Activated naive CD8-positive, alpha-beta T cell treated with anti-CD3 and anti-CD28 coated beads for 36 hours (primary cell): ENCODE data around the gene TNRC6B. TPM values are rescaled to one million over a fixed set of nuclear protein-coding genes. Genes with fewer than 3 reads are reported as not detected.

Experiments used
- DNase-seq: peaks from one replicate; pipeline ENCODE4 v3.0.0; 2021
- H3K27ac Mint-ChIP-seq: one replicate; pipeline ENCODE4 v1.8.0; 2022; ENCODE audit warnings: mild to moderate bottlenecking, moderate library complexity, mixed read lengths
- H3K27me3 Mint-ChIP-seq: one replicate; pipeline ENCODE4 v1.8.0; 2022; ENCODE audit warnings: mild to moderate bottlenecking, mixed read lengths
- H3K36me3 Mint-ChIP-seq: one replicate; pipeline ENCODE4 v1.8.0; 2021; ENCODE audit warnings: mild to moderate bottlenecking, mixed read lengths
- H3K4me1 Mint-ChIP-seq: one replicate; pipeline ENCODE4 v1.8.0; 2021; ENCODE audit warnings: mixed read lengths
- H3K4me3 Mint-ChIP-seq: one replicate; pipeline ENCODE4 v1.8.0; 2022; ENCODE audit warnings: mild to moderate bottlenecking, moderate library complexity, mixed read lengths
- H3K9me3 Mint-ChIP-seq: one replicate; pipeline ENCODE4 v1.8.0; 2022; ENCODE audit warnings: mixed read lengths
- total RNA-seq, 2 experiments: library from RNA; stranded (reverse); gene quantifications; one replicate each; pipeline ENCODE4 v1.2.3, GENCODE V29; 2021

TNRC6B gene
- total RNA-seq, 2 experiments from 2014 or later = 35.9 to 37.5 TPM

DNA sequence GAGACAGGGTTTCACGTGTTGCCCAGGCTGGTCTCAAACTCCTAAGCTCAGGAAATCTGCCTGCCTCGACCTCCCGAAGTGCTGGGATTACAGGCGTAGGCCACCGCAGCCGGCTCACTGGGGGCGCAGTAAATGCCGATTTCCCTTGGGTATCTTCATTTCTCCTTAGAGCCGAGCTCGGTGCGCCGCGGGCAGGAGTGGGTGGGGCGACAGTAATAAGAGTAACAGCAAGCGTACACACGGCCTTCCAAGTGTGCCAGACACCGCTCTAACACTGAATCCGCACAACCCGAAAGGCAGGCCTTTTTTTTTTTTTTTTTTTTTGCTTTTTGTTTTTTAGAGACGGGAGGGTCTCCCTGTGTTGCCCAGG is 168.1 kb downstream of the TNRC6B start:
- H3K27ac Mint-ChIP-seq = peak overlapping the region; percentile 99
- peak overlapping the region; percentile 98 for H3K4me3 Mint-ChIP-seq
- peak; percentile 58 for DNase-seq
- H3K4me1 Mint-ChIP-seq = peaks cover 41% of the 10 kb centered on the region
- no peaks in the 10 kb centered on the region for H3K27me3 Mint-ChIP-seq
- H3K9me3 Mint-ChIP-seq = no peaks in the 10 kb centered on the region
- H3K36me3 Mint-ChIP-seq = peaks cover 33% of the 10 kb centered on the region

DNA sequence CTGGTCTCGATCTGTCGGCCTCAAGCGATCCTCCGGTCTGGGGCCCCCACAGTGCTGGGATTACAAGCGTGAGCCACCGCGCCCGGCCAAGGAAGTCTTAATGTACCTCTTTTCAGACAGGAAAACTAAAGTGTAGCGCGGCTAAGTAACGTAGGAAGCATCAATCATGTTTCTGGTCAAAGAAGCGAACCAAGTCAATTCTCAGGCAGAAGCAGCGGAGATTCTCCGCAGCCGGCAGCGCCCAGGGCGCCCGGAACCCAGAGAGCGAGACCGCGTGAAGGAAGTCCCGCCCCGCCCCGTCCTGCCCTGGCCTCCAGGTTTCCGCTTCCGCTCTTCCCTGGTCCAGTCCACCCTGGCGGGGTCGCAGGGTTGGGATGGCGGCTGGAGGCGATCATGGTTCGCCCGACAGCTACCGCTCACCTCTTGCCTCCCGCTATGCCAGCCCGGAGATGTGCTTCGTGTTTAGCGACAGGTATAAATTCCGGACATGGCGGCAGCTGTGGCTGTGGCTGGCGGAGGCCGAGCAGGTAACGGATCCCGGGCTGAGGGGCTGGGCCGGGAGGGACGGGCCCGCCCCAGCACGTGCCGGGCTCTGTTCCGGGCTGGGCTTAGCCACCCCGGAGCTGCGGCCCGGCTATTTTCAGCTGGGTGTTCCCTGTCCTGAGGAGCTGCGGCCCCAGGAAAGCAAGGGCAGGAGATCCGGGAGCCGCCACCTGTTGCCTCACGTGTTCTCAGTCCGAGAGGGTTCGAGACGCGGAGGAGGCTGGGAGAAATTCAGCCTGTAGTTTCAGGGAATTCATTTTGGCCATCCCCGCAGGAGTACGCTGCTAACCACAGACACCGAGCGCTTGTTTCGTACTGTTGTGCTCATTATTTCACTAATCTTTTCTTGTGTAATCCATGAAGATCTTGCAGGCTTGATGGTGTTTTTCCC is 168.7 kb downstream of the TNRC6B start, which contains the start of gene ADSL:
Gene ADSL, plus strand, starts transcription at position 316 of the 934 bp plus-strand sequence. Its CDS starts 59 bp downstream, at position 375.
- peak within 1 kb of the TSS; percentile 99 for H3K27ac Mint-ChIP-seq
- H3K4me1 Mint-ChIP-seq = peaks cover 41% of the 10 kb centered on the region

DNA sequence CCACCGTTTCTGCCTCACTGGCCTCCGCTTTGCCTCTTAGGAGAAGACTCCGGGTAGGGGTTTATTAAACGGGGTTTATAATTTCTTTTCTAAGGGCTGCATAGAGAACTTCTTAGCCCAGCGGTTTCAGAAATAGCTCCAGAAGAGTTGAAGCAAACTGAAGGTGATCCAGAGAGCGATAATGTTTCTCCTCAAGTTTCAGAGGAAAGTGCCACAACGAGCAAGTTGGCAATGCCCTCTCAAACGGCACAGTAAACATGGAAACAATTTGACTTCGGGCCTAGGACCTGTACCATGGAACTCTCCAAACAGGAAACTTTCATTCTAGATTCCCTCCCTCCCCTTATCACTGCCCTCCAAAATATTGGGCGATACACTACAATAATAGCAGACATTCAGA is 169.6 kb downstream of the TNRC6B start:
- Mint-ChIP-seq H3K9me3 (no peaks in the 10 kb centered on the region), H3K27ac (peak overlapping the region; percentile 99)

More for the DNA sequence above, 168.7 kb downstream of the TNRC6B start, which contains the start of gene ADSL:
- H3K36me3 Mint-ChIP-seq = peaks cover 33% of the 10 kb centered on the region
- peak; percentile 90 for DNase-seq
- no peaks in the 10 kb centered on the region for H3K9me3 Mint-ChIP-seq
- peak within 1 kb of the TSS; percentile 98 for H3K4me3 Mint-ChIP-seq
- H3K27me3 Mint-ChIP-seq = no peaks in the 10 kb centered on the region

DNA sequence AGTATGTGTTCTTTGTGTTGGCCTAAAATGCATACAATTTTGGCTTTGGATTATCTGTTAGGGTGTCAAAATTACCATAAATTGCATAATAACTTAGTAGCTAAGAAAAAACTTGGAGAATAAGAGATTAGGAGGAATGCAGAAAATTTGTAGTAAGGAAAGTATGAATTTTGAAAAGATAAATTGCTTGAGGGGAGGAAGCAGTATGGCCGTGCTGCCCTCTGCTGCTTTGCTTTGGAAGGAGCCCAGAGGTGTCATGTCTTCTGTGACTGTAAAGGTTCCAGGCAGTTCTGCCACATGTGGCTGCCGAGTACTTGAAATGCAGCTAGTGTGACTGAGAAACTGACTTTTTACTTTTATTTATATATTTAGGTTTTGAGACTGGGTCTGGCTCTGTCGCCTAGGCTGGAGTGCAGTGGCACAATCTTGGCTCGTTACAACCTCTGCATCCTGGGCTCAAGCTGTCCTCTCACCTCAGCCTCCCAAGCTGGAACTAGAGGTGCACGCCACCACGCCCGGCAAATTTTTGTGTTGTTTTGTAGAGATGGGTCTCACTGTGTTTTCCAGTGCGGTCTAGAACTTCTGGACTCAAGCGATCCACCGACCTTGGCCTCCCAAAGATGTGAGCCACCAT is 170.4 kb downstream of the TNRC6B start:
- Mint-ChIP-seq H3K36me3 (peaks cover 38% of the 10 kb centered on the region), H3K4me3 (peak overlapping the region; percentile 98), H3K4me1 (peaks cover 29% of the 10 kb centered on the region), H3K27me3 (no peaks in the 10 kb centered on the region), H3K27ac (peak overlapping the region; percentile 99), H3K9me3 (no peaks in the 10 kb centered on the region)
- peak; percentile 57 for DNase-seq

More for the DNA sequence above, 169.6 kb downstream of the TNRC6B start:
- H3K27me3 Mint-ChIP-seq = no peaks in the 10 kb centered on the region
- H3K4me1 Mint-ChIP-seq = peaks cover 37% of the 10 kb centered on the region
- H3K4me3 Mint-ChIP-seq = peak overlapping the region; percentile 98
- H3K36me3 Mint-ChIP-seq = peaks cover 34% of the 10 kb centered on the region
- DNase-seq = no peak

DNA sequence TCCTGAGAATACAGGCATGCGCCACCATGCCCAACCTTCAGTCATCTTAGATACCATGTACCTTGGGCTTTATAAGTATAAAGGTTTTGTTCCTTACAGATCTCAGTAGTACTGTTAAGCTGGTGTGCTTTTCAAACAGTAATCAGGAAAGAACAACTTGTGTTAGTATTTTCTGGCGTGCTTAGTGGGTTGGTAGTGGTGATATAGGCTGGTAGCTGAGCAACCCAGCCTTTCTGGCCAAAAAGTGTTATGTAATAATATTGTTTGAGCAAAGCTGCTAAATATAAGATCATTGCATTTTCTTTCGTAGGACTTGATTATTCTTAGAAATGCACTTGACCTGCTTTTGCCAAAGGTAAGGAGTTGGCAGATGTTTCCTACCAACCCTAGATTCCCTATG is 175.0 kb downstream of the TNRC6B start:
- DNase-seq = no peak
- peaks cover 43% of the 10 kb centered on the region for H3K36me3 Mint-ChIP-seq
- no peaks in the 10 kb centered on the region for H3K27me3 Mint-ChIP-seq
- H3K4me1 Mint-ChIP-seq = peaks cover 16% of the 10 kb centered on the region
- no peaks in the 10 kb centered on the region for H3K9me3 Mint-ChIP-seq
- no peak overlapping the region for H3K4me3 Mint-ChIP-seq
- no peak overlapping the region for H3K27ac Mint-ChIP-seq

DNA sequence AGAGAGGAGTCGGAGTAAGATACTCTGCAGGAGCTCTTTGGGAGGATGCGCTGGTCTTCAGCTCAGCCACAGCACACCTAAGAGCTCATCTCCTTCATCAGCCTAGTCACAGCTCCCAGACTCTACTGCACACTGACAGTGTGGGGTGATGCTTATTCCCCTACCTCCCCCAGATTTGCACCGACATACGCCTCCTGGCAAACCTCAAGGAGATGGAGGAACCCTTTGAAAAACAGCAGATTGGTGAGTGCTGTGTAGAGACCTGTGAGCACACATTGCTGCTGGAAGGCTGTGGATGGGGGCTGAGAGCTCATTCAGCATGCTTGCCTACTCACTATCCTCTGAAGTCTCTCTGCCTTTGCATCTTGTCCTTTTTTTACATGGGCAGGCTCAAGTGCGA is 183.4 kb downstream of the TNRC6B start:
- Mint-ChIP-seq H3K27ac (no peak overlapping the region), H3K27me3 (no peaks in the 10 kb centered on the region), H3K4me1 (peaks cover 4% of the 10 kb centered on the region), H3K36me3 (peaks cover 62% of the 10 kb centered on the region), H3K9me3 (no peaks in the 10 kb centered on the region), H3K4me3 (no peak overlapping the region)
- no peak for DNase-seq

DNA sequence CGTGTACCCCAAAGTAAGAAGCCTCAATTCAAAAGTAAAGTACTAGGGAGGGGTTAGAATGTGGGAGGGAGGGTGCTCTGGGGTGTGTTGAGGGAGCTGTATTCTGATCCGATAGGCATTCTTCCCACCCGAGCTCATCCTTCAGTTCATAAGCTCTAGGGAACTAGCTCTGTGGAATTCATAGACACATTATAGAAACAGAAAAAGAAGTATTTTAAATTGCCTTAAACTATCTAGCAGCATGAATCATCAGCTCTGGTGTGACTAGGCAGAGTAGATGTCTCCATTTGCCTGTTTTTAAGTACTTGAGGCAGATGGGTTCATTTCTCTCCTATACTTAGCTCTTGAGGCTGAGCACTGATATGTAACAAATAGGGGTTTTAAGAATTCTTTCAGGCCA is 185.3 kb downstream of the TNRC6B start:
- Mint-ChIP-seq H3K4me3 (no peak overlapping the region), H3K27ac (no peak overlapping the region), H3K9me3 (no peaks in the 10 kb centered on the region), H3K36me3 (peaks cover 56% of the 10 kb centered on the region), H3K4me1 (peaks cover 4% of the 10 kb centered on the region), H3K27me3 (no peaks in the 10 kb centered on the region)
- no peak for DNase-seq

DNA sequence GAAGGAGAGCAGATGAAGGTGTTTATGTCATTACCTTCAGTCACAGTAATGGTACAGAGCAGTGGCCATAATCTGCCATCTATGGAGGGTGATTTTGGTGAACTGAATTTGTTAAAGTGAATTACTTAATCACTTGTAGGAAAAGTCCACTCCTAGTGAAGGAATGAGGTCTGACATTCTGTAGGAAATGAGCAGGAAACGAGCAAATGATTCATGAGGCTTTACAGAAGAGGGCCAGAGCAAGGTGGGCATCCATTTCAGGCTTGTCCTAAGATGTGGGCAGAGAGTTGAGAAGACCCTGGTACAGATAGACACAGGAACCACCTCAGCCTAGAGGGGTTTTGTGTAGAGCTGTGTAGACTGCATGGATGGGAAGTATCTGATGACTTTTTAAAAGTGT is 186.7 kb downstream of the TNRC6B start:
- H3K27ac Mint-ChIP-seq = peak overlapping the region; percentile 2
- no peaks in the 10 kb centered on the region for H3K4me1 Mint-ChIP-seq
- H3K4me3 Mint-ChIP-seq = no peak overlapping the region
- no peak for DNase-seq
- no peaks in the 10 kb centered on the region for H3K9me3 Mint-ChIP-seq
- no peaks in the 10 kb centered on the region for H3K27me3 Mint-ChIP-seq
- peaks cover 52% of the 10 kb centered on the region for H3K36me3 Mint-ChIP-seq

DNA sequence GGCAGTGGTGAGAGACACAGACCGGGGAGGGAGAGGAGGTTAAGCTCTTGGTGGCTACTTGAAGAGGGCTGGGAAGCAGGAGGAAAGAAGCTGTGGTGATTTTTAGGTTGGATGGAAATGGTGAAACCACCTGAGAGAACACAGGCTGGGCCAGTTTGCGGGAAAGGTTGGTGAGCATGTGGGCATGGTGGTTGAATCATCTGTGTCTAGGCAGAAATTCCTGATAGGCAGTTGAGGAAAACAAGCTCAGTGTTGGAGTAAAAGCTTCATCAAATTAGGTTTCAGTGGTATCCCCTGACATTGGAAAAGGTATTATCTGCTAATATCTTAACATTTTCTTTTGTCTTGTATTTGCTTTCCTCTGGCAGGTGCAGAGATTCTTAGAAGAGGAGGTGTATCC is 188.3 kb downstream of the TNRC6B start:
- peaks cover 5% of the 10 kb centered on the region for H3K4me1 Mint-ChIP-seq
- peaks cover 44% of the 10 kb centered on the region for H3K36me3 Mint-ChIP-seq
- no peaks in the 10 kb centered on the region for H3K9me3 Mint-ChIP-seq
- no peak for DNase-seq
- H3K4me3 Mint-ChIP-seq = no peak overlapping the region
- no peaks in the 10 kb centered on the region for H3K27me3 Mint-ChIP-seq
- peak overlapping the region; percentile 18 for H3K27ac Mint-ChIP-seq

DNA sequence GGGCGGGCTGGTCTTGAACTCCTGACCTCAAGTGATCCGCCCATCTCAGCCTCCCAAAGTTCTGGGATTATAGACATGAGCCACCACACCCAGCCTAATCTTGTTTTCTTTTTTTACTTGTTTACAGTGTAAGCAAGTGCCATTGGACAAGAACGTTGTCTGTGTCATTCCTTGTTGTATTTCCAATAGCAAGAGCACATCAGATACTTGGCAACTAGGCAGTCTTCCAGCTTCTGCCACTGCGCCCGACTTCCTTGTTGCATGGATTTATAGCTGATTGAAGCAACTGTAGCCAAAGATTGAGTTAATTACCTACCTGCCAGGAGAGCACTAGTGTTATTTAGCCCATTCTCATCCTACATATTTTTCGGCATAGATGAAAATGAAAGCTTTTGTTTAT is 189.6 kb downstream of the TNRC6B start:
- Mint-ChIP-seq H3K9me3 (no peaks in the 10 kb centered on the region), H3K36me3 (peaks cover 38% of the 10 kb centered on the region), H3K4me3 (no peak overlapping the region), H3K27ac (no peak overlapping the region), H3K4me1 (peaks cover 12% of the 10 kb centered on the region), H3K27me3 (no peaks in the 10 kb centered on the region)
- no peak for DNase-seq

DNA sequence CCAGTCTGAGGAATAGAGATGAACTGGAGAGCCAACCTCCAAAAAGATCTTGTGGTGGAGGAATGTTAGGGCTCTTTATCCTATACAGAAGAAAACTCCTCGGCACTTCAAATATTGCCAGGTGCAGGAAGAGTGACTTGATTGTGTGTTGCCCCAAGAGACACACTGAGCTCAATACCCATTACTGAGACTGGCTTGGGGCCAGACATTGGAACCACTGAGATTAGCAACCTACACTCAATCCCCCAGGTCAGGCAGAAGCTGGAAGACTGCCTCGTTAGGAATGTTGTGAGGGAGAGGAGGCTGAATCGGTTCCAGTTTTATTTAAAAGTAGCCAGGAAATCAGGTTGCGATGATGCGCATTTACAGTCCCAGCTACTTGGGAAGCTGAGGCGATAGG is 190.3 kb downstream of the TNRC6B start:
- Mint-ChIP-seq H3K4me3 (no peak overlapping the region), H3K36me3 (peaks cover 32% of the 10 kb centered on the region), H3K27me3 (no peaks in the 10 kb centered on the region), H3K9me3 (no peaks in the 10 kb centered on the region), H3K27ac (no peak overlapping the region), H3K4me1 (peaks cover 18% of the 10 kb centered on the region)
- DNase-seq = no peak

DNA sequence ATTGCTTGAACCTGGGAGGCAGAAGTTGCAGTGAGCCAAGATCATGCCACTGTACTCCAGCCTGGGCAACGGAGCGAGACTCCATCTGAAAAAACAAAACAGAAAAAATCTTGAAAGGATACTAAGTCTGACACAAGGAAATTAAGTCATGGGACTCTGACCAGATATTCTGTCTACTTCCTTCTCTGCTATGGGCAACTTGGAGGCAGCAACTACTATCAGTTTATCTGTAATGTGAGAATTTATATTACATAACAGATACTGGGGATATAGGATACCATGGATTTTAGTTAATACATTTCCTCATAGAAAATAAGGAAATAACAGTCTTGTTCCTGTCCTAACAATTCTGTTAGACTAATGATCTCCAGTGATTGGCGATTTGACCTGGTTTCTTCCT is 191.1 kb downstream of the TNRC6B start:
- DNase-seq = no peak
- H3K36me3 Mint-ChIP-seq = peaks cover 26% of the 10 kb centered on the region
- H3K9me3 Mint-ChIP-seq = no peaks in the 10 kb centered on the region
- no peak overlapping the region for H3K4me3 Mint-ChIP-seq
- peak overlapping the region; percentile 27 for H3K27ac Mint-ChIP-seq
- peaks cover 18% of the 10 kb centered on the region for H3K4me1 Mint-ChIP-seq
- no peaks in the 10 kb centered on the region for H3K27me3 Mint-ChIP-seq

DNA sequence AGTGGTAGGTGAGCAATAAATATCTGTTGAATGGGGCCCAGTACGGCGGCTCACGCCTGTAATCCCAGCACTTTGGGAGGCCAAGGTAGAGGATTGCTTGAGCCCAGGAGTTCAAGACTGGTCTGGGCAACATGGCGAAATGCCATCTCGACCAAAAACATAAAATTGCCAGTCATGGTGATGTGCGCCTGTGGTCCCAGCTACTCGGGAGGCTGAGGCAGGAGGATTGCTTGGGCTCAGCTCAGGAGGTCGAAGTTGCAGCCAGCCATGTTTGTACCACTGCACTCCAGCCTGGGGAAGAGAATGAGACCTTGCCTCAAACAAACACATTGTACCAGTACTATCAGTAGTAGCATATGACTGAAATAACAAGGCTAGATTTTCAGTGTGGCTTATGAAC is 196.8 kb downstream of the TNRC6B start:
- no peak overlapping the region for H3K4me3 Mint-ChIP-seq
- no peak for DNase-seq
- no peaks in the 10 kb centered on the region for H3K9me3 Mint-ChIP-seq
- peaks cover 14% of the 10 kb centered on the region for H3K36me3 Mint-ChIP-seq
- peaks cover 34% of the 10 kb centered on the region for H3K4me1 Mint-ChIP-seq
- no peaks in the 10 kb centered on the region for H3K27me3 Mint-ChIP-seq
- H3K27ac Mint-ChIP-seq = no peak overlapping the region

DNA sequence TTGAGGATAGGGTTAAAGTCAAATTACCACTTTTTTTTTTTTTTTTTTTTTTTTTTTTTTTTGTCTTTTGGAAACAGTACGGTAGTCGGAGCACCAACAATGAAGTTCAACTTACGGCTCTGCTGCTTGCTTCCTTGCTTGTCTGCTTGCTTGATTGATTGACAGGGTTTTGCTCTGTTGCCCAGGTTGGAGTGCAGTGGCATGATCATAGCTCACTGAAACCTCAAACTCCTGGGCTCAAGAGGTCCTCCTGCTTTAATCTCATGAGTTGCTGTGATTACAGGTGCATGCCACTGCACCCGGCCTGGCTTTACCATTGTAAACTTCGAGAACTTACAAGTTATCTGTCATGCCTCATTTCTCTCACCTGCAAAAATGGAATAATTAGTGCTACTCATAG is 198.4 kb downstream of the TNRC6B start:
- no peak overlapping the region for H3K27ac Mint-ChIP-seq
- H3K4me1 Mint-ChIP-seq = peaks cover 30% of the 10 kb centered on the region
- no peaks in the 10 kb centered on the region for H3K27me3 Mint-ChIP-seq
- no peak overlapping the region for H3K4me3 Mint-ChIP-seq
- no peak for DNase-seq
- no peaks in the 10 kb centered on the region for H3K9me3 Mint-ChIP-seq
- peaks cover 10% of the 10 kb centered on the region for H3K36me3 Mint-ChIP-seq

DNA sequence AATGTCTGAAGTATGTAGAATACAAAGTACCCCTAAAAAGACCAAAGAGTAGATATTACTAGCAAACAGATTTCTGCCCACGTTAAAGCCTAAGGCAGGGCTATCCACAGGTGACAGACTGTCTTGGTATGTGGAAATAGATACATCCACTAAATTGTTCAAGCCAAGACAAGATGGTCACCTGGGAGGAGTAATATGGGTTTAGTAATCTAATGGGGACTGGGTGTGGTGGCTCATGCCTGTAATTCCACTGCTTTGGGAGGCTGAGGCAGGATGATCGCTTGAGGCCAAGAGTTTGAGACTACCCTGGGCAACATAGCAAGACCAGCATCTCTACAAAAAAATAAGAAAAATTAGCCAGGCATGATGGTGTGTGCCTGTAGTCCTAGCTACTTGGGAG is 200.2 kb downstream of the TNRC6B start:
- H3K27me3 Mint-ChIP-seq = no peaks in the 10 kb centered on the region
- H3K27ac Mint-ChIP-seq = no peak overlapping the region
- H3K36me3 Mint-ChIP-seq = peaks cover 6% of the 10 kb centered on the region
- no peak for DNase-seq
- H3K4me3 Mint-ChIP-seq = no peak overlapping the region
- peaks cover 27% of the 10 kb centered on the region for H3K4me1 Mint-ChIP-seq
- no peaks in the 10 kb centered on the region for H3K9me3 Mint-ChIP-seq
